Suprapubic skin (tissue), 4 donors: ENCODE results near the gene CAMTA2.

Source experiments
- EP300 ChIP-seq: sonication (generic); formaldehyde crosslinking; IDR thresholded peaks from one replicate; pipeline ENCODE4 v1.6.1; 2017; ENCODE audit warnings: antibody characterized with exemption
- POLR2A ChIP-seq, 2 donors: fragments of 450-650 bp; IDR thresholded peaks; one replicate each; pipeline ENCODE4 v1.6.1; 2017; ENCODE audit warnings: antibody characterized with exemption in 2 of 2, mild to moderate bottlenecking in 2 of 2, moderate library complexity in 2 of 2
- POLR2AphosphoS5 ChIP-seq, 3 donors: sonication (generic); formaldehyde crosslinking; IDR thresholded peaks; one replicate each; pipeline ENCODE4 v1.6.1; 2017; ENCODE audit warnings: antibody characterized with exemption in 3 of 3
- TF ChIP-seq, protein P1 (sequence below), 2 donors: fragments of 200-600 bp in 1 of 2; fragments of 450-650 bp in 1 of 2; sonication (generic) in 1 of 2; IDR thresholded peaks; one replicate each; pipeline ENCODE4 v1.5.1; 2016 to 2019; ENCODE audit warnings: antibody characterized with exemption in 2 of 2, mild to moderate bottlenecking in 1 of 2, moderate library complexity in 1 of 2

DNA sequence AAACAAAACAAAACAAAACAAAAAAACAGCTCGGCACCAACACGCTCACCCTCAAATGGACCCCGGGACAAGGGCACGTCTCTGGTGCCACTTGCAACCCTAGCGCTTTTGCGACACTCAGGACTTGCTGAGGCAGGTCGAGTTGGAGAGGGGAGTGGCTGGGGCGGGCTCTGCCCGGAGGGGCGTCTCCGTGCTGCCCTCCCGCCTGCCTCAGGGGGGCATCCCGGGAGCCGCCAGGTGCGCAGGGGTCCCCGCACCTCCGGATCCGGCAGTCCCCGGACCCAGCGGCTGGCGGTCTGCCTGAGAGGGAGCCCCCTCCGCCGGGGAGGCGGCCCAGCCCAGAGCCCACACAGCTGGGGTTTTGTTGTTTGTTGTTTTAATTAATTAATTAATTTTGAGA, 47.8 kb upstream of the CAMTA2 start, which contains the start of gene SLC52A1:
- TF ChIP-seq, protein P1, sequence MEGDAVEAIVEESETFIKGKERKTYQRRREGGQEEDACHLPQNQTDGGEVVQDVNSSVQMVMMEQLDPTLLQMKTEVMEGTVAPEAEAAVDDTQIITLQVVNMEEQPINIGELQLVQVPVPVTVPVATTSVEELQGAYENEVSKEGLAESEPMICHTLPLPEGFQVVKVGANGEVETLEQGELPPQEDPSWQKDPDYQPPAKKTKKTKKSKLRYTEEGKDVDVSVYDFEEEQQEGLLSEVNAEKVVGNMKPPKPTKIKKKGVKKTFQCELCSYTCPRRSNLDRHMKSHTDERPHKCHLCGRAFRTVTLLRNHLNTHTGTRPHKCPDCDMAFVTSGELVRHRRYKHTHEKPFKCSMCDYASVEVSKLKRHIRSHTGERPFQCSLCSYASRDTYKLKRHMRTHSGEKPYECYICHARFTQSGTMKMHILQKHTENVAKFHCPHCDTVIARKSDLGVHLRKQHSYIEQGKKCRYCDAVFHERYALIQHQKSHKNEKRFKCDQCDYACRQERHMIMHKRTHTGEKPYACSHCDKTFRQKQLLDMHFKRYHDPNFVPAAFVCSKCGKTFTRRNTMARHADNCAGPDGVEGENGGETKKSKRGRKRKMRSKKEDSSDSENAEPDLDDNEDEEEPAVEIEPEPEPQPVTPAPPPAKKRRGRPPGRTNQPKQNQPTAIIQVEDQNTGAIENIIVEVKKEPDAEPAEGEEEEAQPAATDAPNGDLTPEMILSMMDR (IDR thresholded peaks at IDR 0.05): no peak
- TF ChIP-seq EP300: no peak
- TF ChIP-seq POLR2A (IDR thresholded peaks at IDR 0.05): no peak
- no peak for TF ChIP-seq POLR2AphosphoS5 (IDR thresholded peaks at IDR 0.05)
